ENCODE measurements around the gene RCHY1. TPM values are rescaled to one million over a fixed set of nuclear protein-coding genes. Genes with fewer than 3 reads are reported as not detected.
"Not testable (repeated sequence)": the region's sequence is repeated elsewhere in the genome, so short reads cannot be mapped to it uniquely, and the experiment has no call there.

Gene RCHY1
- total RNA-seq, 1 experiment from 2014 or later = 8.7 TPM

GRCh38 chr4:75530556-75531322 lies 16.5 kb upstream of the RCHY1 start:
- H3K4me3 ChIP-seq = no peak overlapping the region
- peaks cover 4% of the 10 kb centered on the region for H3K36me3 ChIP-seq
- no peaks in the 10 kb centered on the region for H3K9me3 ChIP-seq
- DNase-seq = no peak
- no peaks in the 10 kb centered on the region for H3K27me3 ChIP-seq

DNA sequence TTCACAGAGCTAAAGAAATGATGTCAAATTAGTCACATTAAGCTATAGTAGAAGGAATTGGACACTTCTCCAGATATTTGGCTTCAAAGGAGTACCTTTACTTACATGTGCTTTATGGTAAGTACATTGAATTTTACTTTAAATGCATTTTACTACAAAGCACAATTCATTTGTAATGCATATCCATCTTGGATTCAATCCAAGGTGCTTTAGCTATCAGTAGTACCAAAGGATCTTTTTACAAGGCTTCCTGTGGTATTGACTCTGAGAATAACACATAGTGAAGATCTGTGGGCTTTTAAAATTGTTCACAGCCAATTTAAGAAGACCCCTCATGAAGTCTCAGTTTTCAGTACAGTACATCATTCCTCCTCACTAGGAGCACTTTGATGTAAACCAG lies 13.3 kb upstream of the RCHY1 start:
- no peaks in the 10 kb centered on the region for H3K27me3 ChIP-seq
- H3K9me3 ChIP-seq = no peaks in the 10 kb centered on the region
- H3K4me3 ChIP-seq = no peak overlapping the region
- DNase-seq = no peak
- H3K36me3 ChIP-seq = peaks cover 4% of the 10 kb centered on the region

DNA sequence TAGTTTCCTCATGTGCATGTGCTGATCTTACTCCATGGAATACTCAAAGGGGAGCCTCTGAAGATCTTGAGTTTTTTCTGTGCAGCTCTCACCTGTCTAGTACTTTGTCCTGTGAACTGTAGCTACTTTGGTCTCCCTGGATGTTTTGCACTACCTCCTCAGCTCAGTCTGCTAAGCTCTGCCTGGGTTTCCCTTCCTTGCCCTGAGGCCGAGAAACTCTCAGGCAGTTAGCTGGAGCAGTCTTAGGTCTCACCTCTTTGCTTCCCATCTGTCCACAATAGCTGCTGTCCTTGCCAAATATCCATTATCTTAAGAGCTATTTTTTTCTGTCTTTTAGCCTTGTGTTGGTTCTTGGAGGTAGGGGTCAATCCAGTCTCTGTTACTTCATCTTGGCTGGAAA lies 11.7 kb upstream of the RCHY1 start:
- DNase-seq = no peak
- no peaks in the 10 kb centered on the region for H3K27me3 ChIP-seq
- no peak overlapping the region for H3K4me3 ChIP-seq
- H3K36me3 ChIP-seq = peaks cover 4% of the 10 kb centered on the region
- no peaks in the 10 kb centered on the region for H3K9me3 ChIP-seq

DNA sequence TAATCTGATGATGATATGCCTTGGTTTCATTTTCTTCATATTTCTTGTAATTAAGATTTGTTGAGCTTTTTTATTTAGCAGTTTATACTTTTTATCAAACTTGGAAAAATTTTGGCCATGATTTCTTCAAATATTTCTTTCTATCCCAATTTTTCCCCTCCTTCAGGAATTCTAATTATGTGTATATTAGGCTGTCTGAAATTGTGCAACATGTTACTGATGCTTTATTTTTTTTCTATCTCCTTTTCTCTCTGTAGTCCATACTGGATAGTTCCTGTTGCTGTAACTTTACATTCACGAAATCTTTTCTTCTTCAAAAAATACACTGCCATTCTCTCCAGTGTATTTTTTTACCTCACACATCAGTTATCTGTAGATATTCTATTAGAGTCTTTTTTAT lies 10.9 kb upstream of the RCHY1 start:
- no peaks in the 10 kb centered on the region for H3K9me3 ChIP-seq

GRCh38 chr4:75519452-75519851 lies 5.2 kb upstream of the RCHY1 start:
- H3K36me3 ChIP-seq, H3K9me3 ChIP-seq, DNase-seq, H3K27me3 ChIP-seq, H3K4me3 ChIP-seq: not testable (repeated sequence)

More for the DNA sequence above, 10.9 kb upstream of the RCHY1 start:
- peaks cover 4% of the 10 kb centered on the region for H3K36me3 ChIP-seq
- no peaks in the 10 kb centered on the region for H3K27me3 ChIP-seq
- DNase-seq = no peak
- H3K4me3 ChIP-seq = no peak overlapping the region

DNA sequence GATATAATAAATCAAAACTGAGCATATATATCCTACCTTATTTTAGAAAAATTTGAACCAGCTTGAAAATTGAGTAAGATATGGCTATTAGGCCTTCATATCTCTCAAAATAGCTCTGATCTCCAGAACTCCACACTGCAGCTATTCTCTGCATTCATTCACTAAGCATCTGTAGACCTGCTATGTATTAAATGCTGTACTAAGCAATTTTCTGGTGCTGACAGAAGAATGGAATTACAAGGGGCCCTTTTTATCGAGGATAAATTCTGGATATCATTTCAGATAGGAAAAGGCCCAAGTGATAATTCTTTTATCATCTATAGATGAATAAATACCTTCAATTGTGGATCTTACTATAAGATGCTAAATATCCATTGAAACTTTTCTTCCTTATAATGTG lies 1.9 kb upstream of the RCHY1 start:
- DNase-seq = no peak
- H3K4me3 ChIP-seq = no peak overlapping the region
- H3K36me3 ChIP-seq = peaks cover 8% of the 10 kb centered on the region
- no peaks in the 10 kb centered on the region for H3K9me3 ChIP-seq
- no peaks in the 10 kb centered on the region for H3K27me3 ChIP-seq

DNA sequence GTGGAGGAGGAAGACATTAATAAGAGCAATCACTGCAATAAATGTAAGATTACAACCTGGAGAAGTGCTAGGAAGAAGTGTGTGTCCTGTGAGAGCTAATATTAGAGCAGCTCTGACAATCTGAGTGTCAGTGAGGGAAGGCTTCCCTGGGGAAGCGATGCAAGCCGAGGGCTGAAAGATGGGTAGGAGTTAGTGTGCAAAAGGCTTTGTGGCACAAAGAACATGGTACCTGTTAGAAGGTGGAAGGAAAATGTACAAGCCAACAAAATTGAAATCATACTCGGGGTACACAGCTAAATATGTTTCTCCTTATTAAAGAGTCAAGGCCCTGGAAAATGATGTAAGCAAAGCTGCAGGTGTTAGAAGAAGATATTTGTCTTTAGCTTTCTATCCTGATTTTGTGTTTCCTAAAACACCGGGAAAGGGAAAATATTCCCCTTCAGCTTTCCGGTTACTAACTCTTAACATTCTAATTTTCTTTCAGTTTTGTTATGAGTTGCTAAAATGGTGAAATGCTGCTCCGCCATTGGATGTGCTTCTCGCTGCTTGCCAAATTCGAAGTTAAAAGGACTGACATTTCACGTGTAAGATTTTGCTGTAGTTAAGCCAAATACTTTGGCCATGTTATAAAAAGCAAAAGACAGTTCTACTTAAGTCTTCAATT lies 878 bp upstream of the RCHY1 start:
- peaks cover 14% of the 10 kb centered on the region for H3K36me3 ChIP-seq
- H3K9me3 ChIP-seq = no peaks in the 10 kb centered on the region
- H3K27me3 ChIP-seq = no peaks in the 10 kb centered on the region
- DNase-seq = no peak
- peak overlapping the region; percentile 72 for H3K4me3 ChIP-seq

DNA sequence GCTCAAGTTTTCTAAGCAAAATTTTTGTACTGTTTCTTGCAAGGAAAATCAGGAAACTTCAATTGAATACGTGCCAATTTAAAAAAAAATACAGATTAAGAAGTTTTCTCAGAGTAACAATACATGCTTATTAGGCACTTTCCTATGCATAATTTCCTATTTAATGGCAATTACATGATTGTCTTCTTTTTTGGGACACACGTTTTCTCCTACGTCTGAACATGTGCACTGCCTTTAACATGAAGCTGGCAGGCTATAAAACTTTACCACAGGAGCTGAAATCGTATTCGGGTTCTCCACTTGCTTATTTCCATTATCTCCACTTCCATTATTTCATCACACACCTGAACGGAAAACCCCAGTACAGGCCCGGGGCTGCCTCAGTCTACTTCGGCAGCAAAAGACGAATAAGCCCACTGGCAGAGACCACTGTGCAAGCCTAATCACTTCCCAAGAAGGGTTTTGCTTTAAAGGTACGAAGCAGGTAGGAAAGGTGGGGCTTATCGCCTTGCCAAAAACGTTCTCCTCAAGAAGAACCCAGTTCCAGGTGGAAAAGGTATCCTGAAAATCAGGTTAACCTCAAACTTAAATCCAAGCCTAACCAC lies 575 bp downstream of the RCHY1 start:
- H3K27me3 ChIP-seq = no peaks in the 10 kb centered on the region
- no peak for DNase-seq
- peak overlapping the region; percentile 72 for H3K4me3 ChIP-seq
- peaks cover 10% of the 10 kb centered on the region for H3K36me3 ChIP-seq
- H3K9me3 ChIP-seq = no peaks in the 10 kb centered on the region

DNA sequence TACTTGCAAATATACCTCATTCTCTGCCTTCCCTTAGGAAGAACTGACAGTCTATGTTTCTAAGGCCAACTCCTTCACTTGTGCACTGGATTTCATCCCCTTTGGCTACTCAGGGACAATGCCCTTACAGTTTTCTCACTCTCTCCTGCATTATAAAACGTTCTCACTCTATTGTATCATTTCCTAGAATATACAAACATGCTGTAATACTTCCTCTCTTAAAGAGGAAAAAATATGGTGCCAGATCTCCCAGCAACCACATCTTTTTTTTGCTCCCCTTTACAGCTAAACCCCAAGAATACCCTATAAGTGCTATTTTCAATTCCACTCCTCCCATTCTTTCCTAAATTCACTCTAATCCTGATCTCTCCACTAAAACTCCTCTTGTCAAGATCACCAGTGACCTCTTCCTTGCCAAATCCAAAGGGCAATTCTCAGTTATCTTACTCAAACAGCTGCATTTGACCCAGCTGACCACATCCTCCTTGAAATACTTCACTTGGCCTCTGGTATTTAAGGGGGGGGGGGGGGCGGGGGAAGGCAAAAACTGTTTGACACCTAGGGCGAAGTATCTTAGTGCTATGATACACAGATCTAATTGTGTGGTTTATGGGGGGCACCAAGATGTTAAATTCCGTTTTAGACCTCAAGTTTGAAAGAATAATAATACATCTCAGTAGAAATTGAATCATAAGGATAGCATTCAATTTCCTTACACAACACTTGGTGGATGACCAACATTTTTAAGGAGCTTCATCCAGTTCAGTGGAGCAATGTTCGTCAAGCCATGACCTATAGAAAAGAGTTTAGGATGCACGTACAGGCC lies 1.6 kb downstream of the RCHY1 start:
- H3K4me3 ChIP-seq = peak overlapping the region; percentile 72
- DNase-seq = peak; percentile 1
- H3K36me3 ChIP-seq = peaks cover 14% of the 10 kb centered on the region
- H3K9me3 ChIP-seq = no peaks in the 10 kb centered on the region
- H3K27me3 ChIP-seq = no peaks in the 10 kb centered on the region

GRCh38 chr4:75511841-75512240 lies 2.4 kb downstream of the RCHY1 start:
- H3K9me3 ChIP-seq = no peaks in the 10 kb centered on the region
- no peak for DNase-seq
- peaks cover 9% of the 10 kb centered on the region for H3K36me3 ChIP-seq
- H3K27me3 ChIP-seq = no peaks in the 10 kb centered on the region
- H3K4me3 ChIP-seq = no peak overlapping the region

- not testable (repeated sequence) for H3K9me3 ChIP-seq, H3K27me3 ChIP-seq, H3K4me3 ChIP-seq, DNase-seq
- peaks cover 16% of the 10 kb centered on the region for H3K36me3 ChIP-seq
These were observed 4.6 kb downstream of the RCHY1 start for GRCh38 chr4:75509592-75509991.

DNA sequence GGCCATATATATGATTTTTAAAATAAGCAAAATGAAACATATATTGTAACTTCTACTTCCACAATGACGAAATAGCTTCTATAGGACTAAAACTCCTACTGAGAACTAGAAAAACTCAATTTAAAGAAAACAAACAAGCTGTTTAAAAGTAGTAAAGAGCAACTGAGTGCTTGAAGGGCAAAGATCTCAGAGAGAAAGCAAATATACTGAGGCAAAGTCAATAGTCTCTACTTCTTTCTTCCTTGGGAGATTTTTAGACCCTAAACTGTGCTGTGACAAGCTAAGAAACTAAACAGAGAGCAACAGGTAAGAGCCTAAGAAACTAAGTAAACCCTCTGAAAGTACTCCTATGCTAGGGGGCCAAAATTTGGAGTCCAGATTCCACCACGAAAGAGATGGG lies 8.6 kb downstream of the RCHY1 start:
- Histone ChIP-seq H3K4me3 (no peak overlapping the region), H3K9me3 (no peaks in the 10 kb centered on the region), H3K36me3 (peaks cover 14% of the 10 kb centered on the region), H3K27me3 (no peaks in the 10 kb centered on the region)
- no peak for DNase-seq

- no peak for DNase-seq
- Histone ChIP-seq H3K4me3 (no peak overlapping the region), H3K36me3 (peaks cover 18% of the 10 kb centered on the region), H3K27me3 (no peaks in the 10 kb centered on the region), H3K9me3 (peaks cover 4% of the 10 kb centered on the region; the same call in 1 of the 2 replicates)
These were observed 11.5 kb downstream of the RCHY1 start for GRCh38 chr4:75502671-75503070.

DNA sequence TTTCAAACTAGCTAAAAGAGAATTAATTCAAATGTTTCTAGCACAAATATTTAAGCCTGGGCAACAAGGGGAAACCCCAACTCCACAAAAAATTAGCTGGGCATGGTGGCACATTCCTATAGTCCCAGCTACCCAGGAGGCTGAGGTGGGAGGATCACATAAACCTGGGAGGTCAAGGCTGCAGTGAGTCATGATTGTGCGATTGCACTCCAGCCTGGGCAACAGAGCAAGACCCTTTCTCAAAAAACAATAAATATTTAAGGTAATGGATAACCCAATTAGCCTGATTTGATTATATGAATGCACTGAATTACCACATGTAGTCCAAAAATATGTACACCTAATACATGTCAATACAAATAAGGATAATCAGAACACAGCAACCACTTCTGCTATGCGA lies 14.3 kb downstream of the RCHY1 start:
- Histone ChIP-seq H3K27me3 (no peaks in the 10 kb centered on the region), H3K9me3 (peaks cover 4% of the 10 kb centered on the region; the same call in 1 of the 2 replicates), H3K4me3 (no peak overlapping the region), H3K36me3 (peaks cover 15% of the 10 kb centered on the region)
- DNase-seq = no peak

GRCh38 chr4:75498041-75498440 lies 16.2 kb downstream of the RCHY1 start:
- no peak for DNase-seq
- no peaks in the 10 kb centered on the region for H3K27me3 ChIP-seq

DNA sequence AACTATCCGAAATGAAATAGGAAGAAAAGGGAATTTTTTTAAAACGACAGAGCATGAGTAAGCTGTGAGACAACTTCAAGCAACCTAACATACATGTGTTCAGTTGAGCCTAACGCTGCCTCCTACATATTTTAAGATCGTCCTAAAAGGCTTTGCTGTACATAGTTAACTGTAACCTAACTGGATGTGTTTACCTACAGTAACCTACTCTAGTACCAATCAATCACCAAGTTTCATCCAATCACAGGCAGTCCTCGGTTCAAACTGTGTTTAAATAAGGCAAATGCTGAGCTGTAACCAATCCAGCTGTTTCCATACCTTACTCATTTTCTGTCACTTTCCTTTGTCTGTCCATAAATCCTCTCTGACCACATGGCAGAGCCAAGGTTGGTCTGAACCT lies 17.1 kb downstream of the RCHY1 start:
- Histone ChIP-seq H3K27me3 (no peaks in the 10 kb centered on the region), H3K9me3 (peaks cover 4% of the 10 kb centered on the region; the same call in 1 of the 2 replicates), H3K36me3 (peaks cover 17% of the 10 kb centered on the region), H3K4me3 (no peak overlapping the region)
- DNase-seq = no peak

More at GRCh38 chr4:75498041-75498440, 16.2 kb downstream of the RCHY1 start:
- peaks cover 17% of the 10 kb centered on the region for H3K36me3 ChIP-seq
- no peak overlapping the region for H3K4me3 ChIP-seq
- peaks cover 4% of the 10 kb centered on the region; the same call in 1 of the 2 replicates for H3K9me3 ChIP-seq

DNA sequence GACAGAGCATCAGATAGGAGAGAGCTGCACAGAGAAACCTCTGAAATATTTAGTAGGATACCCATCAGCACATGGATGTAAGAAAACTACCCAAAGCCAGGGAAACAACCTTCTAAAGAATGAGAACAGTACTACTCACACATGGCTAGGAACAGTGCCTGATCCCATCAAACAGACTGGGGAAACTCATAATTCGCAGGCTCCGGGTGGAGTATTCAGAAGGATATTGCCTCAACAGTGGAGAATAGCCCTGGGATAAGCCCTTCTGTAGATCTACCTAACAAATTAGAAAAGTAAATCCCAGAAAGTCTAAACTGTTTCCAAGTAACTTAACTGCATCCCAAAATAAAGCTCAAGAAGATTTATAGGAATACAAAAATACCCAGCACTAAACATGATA lies 17.8 kb downstream of the RCHY1 start:
- H3K27me3 ChIP-seq = no peaks in the 10 kb centered on the region
- no peak for DNase-seq
- peaks cover 19% of the 10 kb centered on the region for H3K36me3 ChIP-seq
- H3K4me3 ChIP-seq = no peak overlapping the region
- H3K9me3 ChIP-seq = peaks cover 4% of the 10 kb centered on the region; the same call in 1 of the 2 replicates

Data from MG63 (cell line).